Measurements from ENCODE around the gene KLRF1.

The KLRF1 gene, protein sequence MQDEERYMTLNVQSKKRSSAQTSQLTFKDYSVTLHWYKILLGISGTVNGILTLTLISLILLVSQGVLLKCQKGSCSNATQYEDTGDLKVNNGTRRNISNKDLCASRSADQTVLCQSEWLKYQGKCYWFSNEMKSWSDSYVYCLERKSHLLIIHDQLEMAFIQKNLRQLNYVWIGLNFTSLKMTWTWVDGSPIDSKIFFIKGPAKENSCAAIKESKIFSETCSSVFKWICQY

DNA sequence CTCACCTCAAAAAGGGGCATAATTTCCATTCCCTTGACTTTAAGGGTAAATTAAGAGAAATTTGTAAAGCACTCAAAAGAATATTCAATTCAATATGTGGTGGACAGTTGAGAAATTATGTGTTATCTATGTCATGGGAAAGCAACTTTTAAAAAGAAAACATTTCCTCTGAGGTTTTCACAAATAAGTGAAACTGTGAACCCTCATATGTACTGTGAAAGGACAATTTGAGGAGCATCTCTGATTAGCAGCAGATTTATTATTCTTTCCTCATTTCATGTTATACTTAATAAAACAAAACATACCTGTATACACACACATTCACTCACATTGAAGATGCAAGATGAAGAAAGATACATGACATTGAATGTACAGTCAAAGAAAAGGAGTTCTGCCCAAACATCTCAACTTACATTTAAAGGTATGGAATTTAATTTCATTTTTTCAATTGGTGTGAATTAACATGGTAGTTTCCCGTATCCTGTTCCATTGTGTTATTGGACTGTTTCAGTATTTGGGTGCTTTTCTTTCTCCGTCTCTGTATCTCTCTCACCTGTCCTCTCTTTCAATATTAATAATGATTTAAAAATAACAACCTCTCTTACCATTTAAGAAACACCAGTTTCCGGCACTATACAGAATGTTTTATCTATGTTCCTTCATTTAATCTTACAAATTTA lies at the start of gene KLRF1:
Gene KLRF1 (plus strand): TSS at position 273 of the 680 bp plus-strand sequence. CDS start 64 bp downstream, at position 337.
- DNase-seq: no peak

DNA sequence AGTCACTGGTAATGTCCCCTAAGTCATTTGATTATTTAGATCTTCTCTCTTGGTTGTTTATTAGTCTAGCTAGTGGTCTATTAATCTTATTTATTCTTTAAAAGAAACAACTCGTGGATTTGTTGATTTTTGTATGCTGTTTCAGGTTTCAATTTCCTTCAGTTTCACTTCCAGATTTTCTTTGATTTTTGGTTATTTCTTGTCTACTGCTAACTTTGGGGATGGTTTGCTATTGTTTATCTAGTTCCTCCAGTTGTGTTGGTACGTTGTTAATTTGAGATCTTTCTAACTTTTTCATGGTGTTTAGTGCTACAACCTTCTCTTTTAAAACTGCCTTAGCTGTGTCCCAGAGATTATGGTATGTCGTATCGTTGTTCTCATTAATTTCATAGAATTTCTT lies 48.1 kb upstream of the KLRF1 start:
- no peak for DNase-seq

DNA sequence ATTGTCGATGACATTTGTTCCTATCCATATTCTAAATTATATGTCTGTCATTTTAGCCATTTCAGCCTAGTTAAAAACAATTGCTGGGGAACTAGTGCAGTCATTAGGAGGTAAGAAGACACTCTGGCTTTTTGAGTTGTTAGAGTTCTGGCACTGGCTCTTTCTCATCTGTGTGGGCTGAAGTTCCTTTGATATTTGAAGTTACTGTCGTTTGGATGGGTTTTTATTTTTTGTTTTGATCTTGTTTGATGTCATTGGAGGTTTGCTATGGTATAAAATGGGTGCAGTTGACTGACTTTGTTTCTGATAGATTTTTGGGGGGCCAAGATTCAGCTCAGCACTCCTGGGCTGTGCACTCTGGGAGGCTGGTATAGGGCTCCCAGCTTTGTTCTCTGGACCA lies 45.9 kb upstream of the KLRF1 start:
- no peak for DNase-seq

DNA sequence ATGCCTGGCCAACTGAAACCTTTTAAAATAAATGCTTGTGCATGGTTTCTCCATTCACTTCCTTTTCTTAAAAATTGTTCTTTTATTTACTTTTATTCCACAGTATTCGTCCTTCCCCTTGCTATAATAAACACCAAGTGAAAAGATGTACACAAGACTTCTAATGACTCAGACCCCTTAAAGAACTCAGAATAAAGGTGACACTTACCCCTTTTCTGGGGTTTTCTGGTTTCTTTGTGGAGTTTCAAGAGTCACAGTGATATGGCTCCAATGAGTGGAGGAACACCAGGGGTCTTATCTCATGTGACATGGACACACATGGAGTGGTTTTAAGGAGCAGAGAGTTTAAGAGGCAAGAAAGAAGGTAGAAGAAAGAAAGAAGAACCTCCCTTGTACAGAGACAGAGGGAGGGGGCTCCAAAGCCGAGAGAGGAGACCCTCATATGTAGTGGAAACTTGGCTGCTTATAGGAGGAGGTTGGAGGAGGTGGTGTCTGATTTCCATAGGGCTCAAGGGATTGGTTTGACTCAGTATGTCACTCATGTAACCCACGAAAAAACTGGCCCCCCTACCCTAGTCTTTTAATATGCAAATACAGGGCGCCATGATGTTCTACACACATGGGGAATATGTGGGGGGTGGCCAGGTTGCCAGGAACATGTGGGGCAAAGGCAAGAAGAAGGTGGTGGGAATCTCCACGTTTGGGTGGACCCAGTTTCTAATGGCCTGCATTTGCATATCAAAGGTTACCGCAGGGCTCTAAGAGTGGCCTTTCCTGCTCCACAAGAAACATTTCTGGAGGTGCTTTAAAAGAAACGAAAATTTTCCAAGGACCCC lies 44.5 kb upstream of the KLRF1 start:
- no peak for DNase-seq

DNA sequence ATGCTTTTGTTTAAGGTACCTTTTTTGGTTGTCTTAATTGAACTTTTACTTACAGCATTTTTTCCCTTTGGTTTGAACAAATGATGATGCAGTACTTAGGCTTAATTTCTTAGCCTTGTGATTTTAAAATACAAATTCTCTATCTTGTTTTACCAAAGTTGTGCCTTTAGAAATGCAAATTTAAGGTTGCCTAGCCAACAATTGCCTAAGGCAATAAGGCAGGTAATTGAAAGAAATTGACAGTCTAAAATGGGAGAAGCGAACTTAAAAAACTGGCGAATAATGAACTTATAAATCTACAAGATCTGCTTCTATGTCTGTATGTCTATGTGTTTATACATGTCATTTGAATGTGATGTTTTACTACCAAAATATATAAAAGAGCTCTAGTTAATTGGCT lies 43.0 kb upstream of the KLRF1 start:
- no peak for DNase-seq

DNA sequence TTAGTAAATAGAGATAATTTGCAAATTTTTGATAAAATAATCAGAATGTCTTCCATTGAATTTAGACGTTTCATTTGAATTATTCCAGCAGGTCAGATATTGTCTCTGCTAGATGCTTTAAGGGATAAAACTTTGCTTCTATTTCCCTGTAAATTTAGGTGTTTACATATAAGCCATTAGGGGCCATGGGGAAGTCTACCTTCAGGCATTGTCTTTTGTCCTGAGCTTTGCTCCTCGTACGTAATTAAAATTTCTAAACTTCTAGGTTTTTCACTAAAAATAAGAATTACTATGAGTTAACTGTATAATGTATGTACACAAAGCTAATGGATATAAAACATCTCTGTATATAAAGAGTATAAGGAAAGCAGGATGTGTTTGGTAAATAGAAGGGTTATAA lies 42.5 kb upstream of the KLRF1 start:
- no peak for DNase-seq

DNA sequence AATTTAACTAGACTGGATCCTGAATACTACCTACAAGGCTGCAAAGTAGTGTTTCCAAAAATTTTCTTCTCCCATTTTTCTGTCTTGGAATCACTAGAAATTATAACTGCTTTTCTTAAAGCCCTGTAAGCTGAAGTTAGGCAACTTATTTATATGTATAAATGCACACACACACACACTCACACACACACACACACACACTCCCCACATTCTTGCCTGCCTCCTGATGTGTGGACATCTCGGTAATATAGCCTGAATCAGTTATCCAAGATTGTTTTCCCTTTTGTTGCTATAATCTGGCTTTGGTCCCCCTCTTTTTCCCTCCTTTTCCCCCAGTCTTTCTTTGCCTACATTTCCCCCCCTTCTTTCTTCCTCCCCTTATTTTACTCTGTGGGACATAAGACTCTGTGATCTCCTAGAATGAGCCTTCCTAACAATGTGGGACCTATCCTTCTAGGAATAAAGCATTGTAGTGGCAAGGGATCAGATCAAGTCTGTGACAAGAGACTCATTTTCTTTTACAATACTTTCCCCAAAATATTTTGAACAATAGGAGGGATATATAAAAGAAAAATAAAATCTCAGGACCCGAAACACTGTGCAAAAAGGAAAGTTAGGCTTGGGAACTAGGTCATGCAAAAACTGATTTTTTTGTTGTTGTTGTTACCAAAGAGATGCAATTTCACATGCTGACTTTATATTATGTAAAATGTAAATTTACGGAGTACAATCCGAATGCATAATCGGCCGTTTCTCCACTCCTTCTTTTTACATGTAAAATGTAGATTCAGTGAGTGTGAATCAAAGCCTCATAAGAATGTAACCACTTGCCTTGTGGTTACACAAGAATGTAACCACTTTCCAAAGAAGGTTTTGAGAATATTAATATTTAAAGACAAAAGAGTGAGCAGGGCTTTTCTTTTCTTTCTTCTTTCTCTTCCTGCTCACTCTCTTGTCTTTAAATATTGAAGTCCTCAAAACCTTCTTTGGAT lies 40.3 kb upstream of the KLRF1 start:
- DNase-seq: no peak

DNA sequence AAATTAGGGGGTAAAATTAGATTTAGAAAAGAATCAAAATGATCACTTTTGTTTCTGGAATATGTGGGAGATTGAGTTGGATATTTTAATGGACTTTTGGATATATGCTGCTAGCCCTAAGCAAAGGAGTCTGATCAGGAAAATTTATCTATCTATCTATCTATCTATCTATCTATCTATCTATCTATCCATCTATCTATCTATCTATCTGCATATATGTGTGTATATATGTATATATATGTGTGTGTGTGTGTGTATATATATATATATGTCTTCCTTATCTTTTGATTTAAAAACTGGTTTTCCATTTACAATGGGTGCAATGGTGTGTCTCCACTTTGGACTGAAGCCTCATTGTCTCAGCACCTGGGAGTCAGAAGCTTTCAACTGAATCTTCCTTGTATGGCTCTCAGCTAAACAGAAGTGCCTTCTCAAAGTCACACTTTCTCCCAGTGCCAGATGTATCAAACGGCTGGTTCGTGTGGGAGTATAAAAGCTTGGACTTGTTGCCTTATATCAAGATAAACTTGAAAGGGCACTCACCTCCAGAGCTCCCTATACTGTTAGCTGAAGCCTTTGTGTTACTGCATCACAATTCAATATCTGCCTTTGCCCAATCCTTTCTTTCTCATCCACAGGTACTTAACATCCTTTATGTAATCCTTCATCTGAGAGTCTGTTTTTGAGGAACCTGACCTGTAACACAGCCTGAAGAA lies 34.9 kb upstream of the KLRF1 start:
- DNase-seq: no peak

DNA sequence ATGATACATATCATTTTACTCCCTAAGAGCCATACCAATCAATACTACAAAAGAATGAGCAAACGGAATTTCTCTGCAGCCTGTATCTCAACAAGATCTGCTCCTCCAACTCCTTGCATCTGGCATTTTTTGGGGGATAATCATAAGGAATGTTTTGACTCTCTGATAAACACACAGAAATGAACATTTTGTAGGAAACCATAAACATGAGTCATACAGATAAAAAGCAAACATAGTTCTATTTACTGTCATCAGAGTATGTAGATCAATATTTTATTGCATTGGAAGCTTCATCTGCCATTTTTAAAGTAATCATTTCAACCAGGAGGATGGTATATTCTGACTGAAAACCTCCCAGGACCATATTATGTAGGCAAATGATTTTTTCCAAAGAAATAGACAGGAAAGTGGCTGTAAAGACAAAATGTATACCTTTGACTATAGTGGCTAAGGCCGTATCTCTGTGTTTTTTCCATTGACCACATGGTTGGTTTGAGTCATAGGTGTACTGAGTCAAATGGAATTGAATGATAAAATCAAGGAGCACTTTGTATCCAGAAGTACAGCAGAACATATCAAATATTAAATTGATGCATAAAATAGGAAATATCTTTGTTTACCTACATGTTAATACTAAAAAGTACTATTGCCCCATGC lies 34.2 kb upstream of the KLRF1 start:
- DNase-seq: no peak

DNA sequence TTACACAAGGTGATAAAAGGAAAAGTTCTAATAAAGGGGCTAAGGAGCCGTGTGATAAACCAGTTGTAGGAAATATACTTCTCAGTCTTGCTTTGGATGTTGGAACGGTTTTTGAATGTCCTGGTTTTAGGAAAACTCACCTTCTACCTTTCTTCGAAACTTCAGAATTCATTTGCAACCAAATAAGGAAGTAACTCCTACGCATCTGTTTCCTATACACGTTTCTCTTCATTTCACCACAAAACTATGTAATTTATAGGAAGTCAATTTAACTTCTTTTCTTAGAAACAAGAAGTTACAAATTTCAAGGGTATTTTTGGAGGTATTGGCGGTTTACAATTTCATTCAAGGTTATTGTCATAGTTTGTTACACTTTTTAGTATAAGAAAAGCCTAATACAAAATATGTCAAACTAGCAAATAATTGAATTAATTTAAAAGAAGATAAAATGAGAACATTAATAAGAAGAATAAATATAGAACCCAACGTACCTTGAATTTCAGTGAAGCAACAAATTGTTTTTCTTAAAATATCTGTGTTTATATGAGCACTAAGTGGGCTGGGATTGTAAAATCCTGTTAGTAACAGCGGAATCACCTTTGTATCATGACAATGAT lies 33.4 kb upstream of the KLRF1 start:
- DNase-seq: no peak

DNA sequence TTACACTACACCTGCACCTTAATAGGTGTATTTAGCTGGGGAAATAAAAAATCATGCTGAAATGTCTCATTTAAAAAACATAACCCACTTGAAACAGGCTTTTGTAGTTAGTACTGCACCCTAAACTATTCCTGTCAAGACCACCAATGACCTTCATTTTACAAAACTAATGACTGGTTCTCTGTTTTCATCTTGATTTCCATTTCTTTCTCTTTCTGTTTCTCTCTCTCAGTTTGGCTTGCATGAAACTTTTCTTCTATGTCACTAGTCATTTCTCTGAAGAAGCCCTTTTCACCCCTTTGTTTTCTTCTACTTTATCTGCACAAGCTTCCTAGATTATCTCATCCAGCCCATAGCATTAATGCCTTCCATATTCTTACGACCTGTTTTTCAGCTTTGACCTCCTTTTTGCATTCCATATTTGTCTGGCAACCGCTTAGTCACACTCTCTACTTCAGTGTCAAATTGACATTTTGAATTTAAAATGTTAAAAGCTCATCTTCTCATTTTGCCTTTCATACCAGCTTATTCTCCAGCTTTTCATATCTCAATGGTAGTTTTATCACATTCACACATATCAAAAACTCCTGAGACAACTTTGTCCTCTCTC lies 32.7 kb upstream of the KLRF1 start:
- no peak for DNase-seq

DNA sequence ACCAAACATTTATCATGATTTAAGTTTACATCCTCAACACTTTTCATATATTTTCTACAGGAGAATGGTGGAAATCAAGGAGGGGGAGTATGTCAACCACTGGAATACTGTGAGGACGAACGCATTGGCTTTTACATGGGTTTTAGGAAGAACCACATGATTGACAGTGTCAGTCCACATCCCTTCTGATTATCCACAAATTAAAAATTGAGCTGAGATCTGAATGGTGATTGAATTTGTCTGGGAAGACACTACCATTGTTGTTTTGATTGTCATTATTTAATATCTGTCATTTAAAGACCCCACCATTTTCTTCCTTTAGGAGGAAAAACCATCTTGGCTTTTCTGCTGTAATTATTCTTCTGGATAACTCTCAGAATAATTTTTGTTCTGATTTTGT lies 31.3 kb upstream of the KLRF1 start:
- DNase-seq: no peak

DNA sequence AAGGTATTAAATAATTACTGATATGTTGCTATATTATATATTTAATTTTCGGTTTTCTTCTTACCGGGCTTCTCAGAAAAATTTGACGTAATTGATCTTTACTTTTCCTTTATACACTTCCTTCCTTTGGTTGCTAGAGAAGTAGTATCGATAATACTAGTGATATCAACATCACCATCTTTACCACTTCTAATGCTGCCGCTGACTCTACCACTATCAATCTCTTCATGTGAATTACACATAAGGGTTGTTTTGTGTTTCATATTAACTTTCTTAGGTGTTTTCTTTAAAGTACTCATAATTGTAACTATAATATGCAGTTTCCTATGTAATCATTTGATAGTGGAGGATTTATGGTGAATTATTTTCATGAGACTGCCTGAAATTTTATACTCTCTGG lies 30.9 kb upstream of the KLRF1 start:
- no peak for DNase-seq

DNA sequence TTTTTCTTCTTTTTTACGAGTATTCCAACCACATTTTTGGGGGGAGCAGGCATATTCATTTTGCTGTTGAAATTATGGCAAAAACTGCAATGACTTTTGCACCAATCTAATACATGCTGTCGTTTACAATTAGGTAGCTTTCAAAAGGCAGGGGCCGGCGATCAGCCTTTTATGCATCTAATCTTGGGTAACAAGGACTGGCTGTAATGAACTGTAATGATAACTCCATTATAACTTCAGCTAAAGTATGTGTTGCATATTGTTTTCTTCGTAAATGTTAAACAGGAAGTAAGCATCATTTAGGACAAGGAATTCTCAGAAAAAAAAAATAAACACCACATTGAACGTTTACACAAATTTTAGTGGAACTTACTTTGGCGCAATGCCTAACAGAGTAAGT lies 30.3 kb upstream of the KLRF1 start:
- DNase-seq: no peak

DNA sequence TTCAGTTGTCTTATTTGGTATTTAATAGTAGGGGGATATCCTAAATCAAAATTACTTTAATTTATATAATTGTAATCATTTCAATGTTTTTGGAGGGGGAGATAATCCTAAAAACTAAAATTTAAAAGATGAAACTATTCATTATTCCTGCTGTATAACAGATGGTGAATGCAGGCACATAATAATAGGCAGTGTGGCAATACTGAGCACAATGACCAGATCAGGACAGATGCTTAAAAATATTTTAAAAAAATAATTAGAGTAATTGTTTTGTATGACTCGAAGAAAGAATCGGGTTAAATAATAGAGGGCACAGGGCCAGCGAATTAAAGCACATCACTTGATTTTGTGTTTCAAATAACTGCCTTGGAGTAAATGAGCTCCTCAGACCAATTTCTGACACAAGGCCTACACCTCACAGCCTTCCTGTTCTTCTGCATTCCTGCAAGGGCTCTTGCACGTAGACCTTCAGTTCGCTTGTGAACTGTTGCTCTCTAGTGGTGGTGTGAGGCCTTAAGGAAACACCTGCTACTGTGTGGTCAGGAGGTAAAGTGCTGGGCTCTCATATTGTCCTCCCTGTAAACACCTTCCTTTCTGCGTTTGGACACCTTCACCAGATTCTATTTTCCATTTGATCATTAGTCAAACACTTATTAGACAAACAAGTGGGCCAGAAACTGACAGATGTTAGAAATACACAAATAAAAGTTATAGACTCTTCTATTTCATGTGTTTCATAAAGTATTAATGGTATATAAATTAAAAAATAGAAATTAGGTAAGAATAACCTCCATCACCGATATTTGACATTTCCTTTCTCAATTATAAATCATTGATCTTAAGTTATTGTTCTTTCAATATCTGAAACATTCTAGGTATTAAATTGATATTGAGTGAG lies 29.3 kb upstream of the KLRF1 start:
- peak; percentile 70 for DNase-seq

DNA sequence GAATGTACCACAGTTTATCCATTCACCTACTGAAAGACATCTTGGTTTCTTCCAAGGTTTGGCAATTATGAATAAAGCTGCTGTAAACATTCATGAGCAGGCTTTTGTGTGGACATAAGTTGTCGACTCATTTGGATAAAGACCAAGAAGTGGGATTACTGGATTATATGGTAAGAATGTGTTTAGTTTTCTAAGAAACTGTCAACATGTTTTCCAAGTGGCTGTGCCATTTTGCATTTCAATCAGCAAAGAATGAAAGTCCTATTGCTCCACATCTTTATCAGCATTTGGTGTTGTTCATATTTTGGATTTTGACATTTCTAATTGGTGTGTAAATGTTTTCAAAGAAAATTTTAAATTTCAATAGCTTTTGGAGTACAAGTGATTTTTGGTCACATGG lies 27.3 kb upstream of the KLRF1 start:
- no peak for DNase-seq

DNA sequence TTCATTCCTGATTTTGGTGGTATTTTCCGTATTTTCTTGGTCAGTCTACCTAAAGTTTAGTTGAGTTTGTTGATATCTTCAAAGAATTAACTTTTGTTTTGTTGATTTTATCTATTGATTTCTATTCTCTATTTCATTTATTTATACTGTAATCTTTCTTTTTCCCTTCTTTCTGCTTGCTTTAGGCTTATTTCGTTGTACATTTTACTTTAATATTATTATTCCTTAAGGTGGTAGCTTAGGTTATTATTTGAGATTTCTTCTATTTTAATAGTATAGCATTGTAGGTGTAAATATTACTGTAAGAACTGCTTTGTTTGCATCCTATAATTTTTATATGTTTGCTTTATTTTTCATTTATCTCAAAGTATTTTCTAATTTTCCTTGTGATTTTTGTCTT lies 21.4 kb upstream of the KLRF1 start:
- no peak for DNase-seq

DNA sequence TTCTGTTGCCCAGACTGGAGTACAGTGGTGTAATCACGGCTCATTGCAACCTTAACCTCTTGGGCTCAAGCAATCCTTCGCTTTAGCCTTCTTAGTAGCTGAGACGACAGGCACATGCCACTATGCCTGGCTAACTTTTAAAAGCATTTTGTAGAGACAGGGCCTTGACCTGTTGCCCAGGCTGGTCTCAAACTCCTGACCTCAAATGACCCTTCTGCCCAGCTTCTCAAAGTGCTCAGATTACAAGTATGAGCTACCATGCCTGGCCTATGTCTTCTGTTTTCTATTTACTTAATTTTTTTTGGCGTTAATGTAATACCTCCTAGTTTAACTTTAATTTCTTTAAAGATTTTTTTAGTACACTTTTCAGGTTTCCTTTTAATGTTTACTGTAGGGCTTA lies 20.6 kb upstream of the KLRF1 start:
- DNase-seq: no peak

DNA sequence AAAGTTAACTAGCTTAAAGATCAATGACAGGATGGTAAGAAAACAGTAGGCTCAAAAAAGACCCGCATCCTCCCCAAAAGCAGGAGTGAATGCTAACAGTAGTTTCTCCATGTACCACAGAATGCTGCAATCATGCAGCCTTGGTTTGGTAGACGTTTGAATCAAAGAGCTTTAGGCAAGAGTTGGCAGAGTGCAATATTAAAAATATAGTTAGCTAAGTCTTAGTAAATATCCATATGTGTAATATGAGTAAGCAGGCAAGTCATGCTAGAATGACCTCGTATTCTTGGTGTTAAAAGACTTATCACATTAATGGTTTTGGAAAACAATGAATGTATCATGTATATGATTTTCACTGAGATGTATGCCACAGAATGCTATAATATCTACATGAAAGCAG lies 18.8 kb upstream of the KLRF1 start:
- DNase-seq: no peak

DNA sequence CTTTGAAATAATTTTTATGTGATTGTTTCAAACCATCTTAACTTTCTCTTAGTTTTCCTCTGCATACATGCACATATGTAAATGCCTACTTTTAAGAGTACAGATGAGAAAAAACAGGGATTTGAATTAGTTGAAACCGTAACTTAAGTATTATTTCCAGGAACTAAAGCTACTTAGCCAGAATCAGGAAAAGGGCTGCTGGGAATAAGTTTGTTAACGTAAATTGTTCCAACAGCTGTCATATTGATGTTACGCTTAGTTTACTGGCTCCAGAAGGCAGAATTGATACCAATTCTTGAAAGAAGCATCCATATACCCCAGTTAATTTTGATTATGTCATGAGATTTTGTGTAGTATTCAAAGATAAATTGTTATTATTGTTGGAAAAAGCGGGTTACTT lies 17.9 kb upstream of the KLRF1 start:
- no peak for DNase-seq

Measured in activated CD4-positive, alpha-beta T cell treated with anti-CD3 and anti-CD28 coated beads for 48 hours (primary cell).